GM23338 (cell line): ENCODE data around the gene DGCR6L.
"Not testable (repeated sequence)": the region's sequence is repeated elsewhere in the genome, so short reads cannot be mapped to it uniquely, and the experiment has no call there.

Source experiments
- EZH2 ChIP-seq: fragments of 200-600 bp; sonication (generic); IDR thresholded peaks from one replicate; pipeline ENCODE4 v1.8.0; 2017; ENCODE audit warnings: antibody characterized with exemption, mild to moderate bottlenecking, low read depth; ENCODE audit not compliant: unreplicated experiment
- EZH2phosphoT487 ChIP-seq: fragments of 200-600 bp; sonication (generic); IDR thresholded peaks from one replicate; pipeline ENCODE4 v1.8.1; 2018; ENCODE audit warnings: antibody characterized with exemption; ENCODE audit not compliant: unreplicated experiment
- REST ChIP-seq: IDR thresholded peaks from one replicate; pipeline ENCODE4 v1.6.1; 2018; ENCODE audit warnings: antibody characterized with exemption; ENCODE audit not compliant: unreplicated experiment
- TF ChIP-seq, protein P1 (sequence below), 2 experiments: fragments of 200-600 bp in 1 of 2; sonication (generic) in 1 of 2; conservative IDR thresholded peaks; 2 replicates each; pipeline versions ENCODE4 v1.5.1 to v1.6.1; 2016 to 2017; ENCODE audit warnings: antibody characterized with exemption in 2 of 2, low read depth in 2 of 2, mild to moderate bottlenecking in 2 of 2, moderate library complexity in 1 of 2

- TF ChIP-seq, protein P1, sequence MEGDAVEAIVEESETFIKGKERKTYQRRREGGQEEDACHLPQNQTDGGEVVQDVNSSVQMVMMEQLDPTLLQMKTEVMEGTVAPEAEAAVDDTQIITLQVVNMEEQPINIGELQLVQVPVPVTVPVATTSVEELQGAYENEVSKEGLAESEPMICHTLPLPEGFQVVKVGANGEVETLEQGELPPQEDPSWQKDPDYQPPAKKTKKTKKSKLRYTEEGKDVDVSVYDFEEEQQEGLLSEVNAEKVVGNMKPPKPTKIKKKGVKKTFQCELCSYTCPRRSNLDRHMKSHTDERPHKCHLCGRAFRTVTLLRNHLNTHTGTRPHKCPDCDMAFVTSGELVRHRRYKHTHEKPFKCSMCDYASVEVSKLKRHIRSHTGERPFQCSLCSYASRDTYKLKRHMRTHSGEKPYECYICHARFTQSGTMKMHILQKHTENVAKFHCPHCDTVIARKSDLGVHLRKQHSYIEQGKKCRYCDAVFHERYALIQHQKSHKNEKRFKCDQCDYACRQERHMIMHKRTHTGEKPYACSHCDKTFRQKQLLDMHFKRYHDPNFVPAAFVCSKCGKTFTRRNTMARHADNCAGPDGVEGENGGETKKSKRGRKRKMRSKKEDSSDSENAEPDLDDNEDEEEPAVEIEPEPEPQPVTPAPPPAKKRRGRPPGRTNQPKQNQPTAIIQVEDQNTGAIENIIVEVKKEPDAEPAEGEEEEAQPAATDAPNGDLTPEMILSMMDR (conservative IDR thresholded peaks at IDR 0.05; ENCODE audit: low read depth in 2 of 2) = not testable (repeated sequence)
- not testable (repeated sequence) for TF ChIP-seq EZH2phosphoT487, EZH2, REST
These were observed 9.1 kb downstream of the DGCR6L start for GRCh38 chr22:20310773-20311172.
